ENCODE results near the gene TRIO. TPM values are rescaled to one million over a fixed set of nuclear protein-coding genes. Genes with fewer than 3 reads are reported as not detected.

The TRIO gene
- total RNA-seq, 1 experiment from 2014 or later, result 211 TPM

DNA sequence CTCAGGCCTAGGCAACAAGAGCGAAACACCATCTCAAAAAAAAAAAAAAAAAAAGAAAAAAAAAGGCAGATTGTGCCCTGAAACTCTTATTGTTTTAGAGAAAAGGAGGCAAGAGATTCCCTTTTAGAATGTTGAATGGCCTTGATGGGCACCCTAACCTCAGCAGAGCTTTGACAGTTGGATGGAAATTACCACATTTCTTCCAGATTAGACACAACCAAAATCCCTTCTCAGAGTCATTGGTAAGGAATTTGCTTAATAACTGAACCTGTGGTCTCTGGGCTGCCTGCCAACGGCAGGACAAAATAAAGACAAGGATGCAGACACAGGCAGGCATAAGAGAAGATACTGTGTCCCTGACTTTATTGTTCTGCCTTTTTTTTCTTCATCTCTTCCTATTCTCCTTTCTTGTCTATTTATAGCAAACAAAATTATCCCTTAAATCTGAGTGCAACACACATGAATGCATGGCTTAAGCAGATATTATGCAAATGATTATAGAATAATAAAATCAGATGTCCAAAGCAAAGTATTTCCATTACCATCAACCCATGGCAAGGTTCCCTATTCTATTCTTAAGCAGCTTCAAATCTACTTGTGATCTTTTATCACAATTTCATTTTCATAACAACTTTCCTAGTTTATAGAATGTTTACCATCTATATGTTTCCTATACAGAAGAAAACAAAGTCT, 37.3 kb upstream of the TRIO start:
- no peaks in the 10 kb centered on the region for H3F3A ChIP-seq (ENCODE audit: low read length, unreplicated experiment)
- intact Hi-C loops (cut with micrococcal nuclease), result loop anchor here (5.0 kb wide), 2 partner anchors 81 to 119 kb away; no protein-coding TSS in a partner anchor
- no peak overlapping the region for H2AFZ ChIP-seq (ENCODE audit: low read length)
- no peaks in the 10 kb centered on the region for H3K9me2 ChIP-seq (replicated peaks; ENCODE audit: low read length)
- H3K4me1 ChIP-seq (ENCODE audit: insufficient read depth, low read length), result peaks cover 60% of the 10 kb centered on the region
- H3K9ac ChIP-seq (ENCODE audit: low read length), result peak overlapping the region; percentile 75; the same call in 1 of the 2 replicates
- peak overlapping the region; percentile 28; the same call in 1 of the 2 replicates for H3K4me2 ChIP-seq (ENCODE audit: low read length)
- no peaks in the 10 kb centered on the region for H4K20me1 ChIP-seq (ENCODE audit: low read length)
- peaks cover 14% of the 10 kb centered on the region; the same call in 1 of the 2 replicates for H3K9me3 ChIP-seq (ENCODE audit: low read length)
- ATAC-seq (peak; percentile 37), DNase-seq (peak; percentile 99)
- H3K27ac ChIP-seq (ENCODE audit: low read length), result peak overlapping the region; percentile 93
- peaks cover 23% of the 10 kb centered on the region for H3K79me2 ChIP-seq (ENCODE audit: low read length)
- peaks cover 4% of the 10 kb centered on the region; the same call in 1 of the 2 replicates for H3K36me3 ChIP-seq (ENCODE audit: low read depth, low read length)
- TF ChIP-seq EZH2 (IDR thresholded peaks at IDR 0.05; ENCODE audit: low read length, unreplicated experiment) (no peak), EZH2phosphoT487 (IDR thresholded peaks at IDR 0.05; ENCODE audit: borderline replicate concordance, low read length) (no peak)
- TF ChIP-seq, protein P1, sequence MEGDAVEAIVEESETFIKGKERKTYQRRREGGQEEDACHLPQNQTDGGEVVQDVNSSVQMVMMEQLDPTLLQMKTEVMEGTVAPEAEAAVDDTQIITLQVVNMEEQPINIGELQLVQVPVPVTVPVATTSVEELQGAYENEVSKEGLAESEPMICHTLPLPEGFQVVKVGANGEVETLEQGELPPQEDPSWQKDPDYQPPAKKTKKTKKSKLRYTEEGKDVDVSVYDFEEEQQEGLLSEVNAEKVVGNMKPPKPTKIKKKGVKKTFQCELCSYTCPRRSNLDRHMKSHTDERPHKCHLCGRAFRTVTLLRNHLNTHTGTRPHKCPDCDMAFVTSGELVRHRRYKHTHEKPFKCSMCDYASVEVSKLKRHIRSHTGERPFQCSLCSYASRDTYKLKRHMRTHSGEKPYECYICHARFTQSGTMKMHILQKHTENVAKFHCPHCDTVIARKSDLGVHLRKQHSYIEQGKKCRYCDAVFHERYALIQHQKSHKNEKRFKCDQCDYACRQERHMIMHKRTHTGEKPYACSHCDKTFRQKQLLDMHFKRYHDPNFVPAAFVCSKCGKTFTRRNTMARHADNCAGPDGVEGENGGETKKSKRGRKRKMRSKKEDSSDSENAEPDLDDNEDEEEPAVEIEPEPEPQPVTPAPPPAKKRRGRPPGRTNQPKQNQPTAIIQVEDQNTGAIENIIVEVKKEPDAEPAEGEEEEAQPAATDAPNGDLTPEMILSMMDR (conservative IDR thresholded peaks at IDR 0.05; ENCODE audit: low read depth, low read length), result no peak
- ChIA-PET CTCF (no interaction called here), POLR2A (ENCODE audit: unreplicated experiment) (interaction anchor here (0.8 kb wide), 1 partner anchor 29 kb away, joined by 8 read pairs; no protein-coding TSS in a partner anchor)
- BruUV-seq (replicated peaks), result no TSS peak
- H3K4me3 ChIP-seq (ENCODE audit: low read length), result no peak overlapping the region
- H3K27me3 ChIP-seq (ENCODE audit: low read length), result no peaks in the 10 kb centered on the region

DNA sequence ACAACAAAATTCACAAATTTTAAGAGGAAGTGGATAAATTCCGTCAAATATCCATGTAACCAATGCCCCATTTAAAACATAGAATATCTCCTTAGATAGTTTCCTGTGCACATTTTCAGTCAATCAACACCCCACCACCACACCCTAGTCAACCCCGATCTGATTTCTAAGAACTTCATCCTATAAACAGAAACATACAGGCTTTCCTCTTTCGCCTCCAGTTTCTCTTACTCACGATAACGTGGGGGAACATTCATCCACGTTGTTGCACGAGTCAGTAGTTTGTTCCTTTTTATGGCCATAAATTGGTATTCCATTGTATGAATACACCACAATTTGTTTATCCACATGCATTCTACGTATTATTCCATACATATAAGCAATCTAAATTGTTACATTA, 35.6 kb upstream of the TRIO start:
- peak overlapping the region; percentile 34 for H3K4me3 ChIP-seq (ENCODE audit: low read length)
- peaks cover 11% of the 10 kb centered on the region; the same call in 1 of the 2 replicates for H3K9me3 ChIP-seq (ENCODE audit: low read length)
- peak overlapping the region; percentile 93 for H3K27ac ChIP-seq (ENCODE audit: low read length)
- H3K9ac ChIP-seq (ENCODE audit: low read length), result peak overlapping the region; percentile 75
- H3K27me3 ChIP-seq (ENCODE audit: low read length), result no peaks in the 10 kb centered on the region
- no peaks in the 10 kb centered on the region for H4K20me1 ChIP-seq (ENCODE audit: low read length)
- no peak for TF ChIP-seq EZH2phosphoT487 (IDR thresholded peaks at IDR 0.05; ENCODE audit: borderline replicate concordance, low read length)
- TF ChIP-seq EZH2 (IDR thresholded peaks at IDR 0.05; ENCODE audit: low read length, unreplicated experiment), result no peak
- TF ChIP-seq, protein P1 (conservative IDR thresholded peaks at IDR 0.05; ENCODE audit: low read depth, low read length), result no peak
- peak; percentile 46 for DNase-seq
- no peaks in the 10 kb centered on the region for H3F3A ChIP-seq (ENCODE audit: low read length, unreplicated experiment)
- H3K4me1 ChIP-seq (ENCODE audit: insufficient read depth, low read length), result peaks cover 63% of the 10 kb centered on the region
- intact Hi-C loops (cut with micrococcal nuclease), result loop anchor here (5.0 kb wide), 2 partner anchors 80 to 120 kb away; no protein-coding TSS in a partner anchor
- peaks cover 4% of the 10 kb centered on the region; the same call in 1 of the 2 replicates for H3K36me3 ChIP-seq (ENCODE audit: low read depth, low read length)
- ChIA-PET POLR2A (ENCODE audit: unreplicated experiment) (no interaction called here), CTCF (interaction anchor here (0.7 kb wide), 1 partner anchor 162 kb away, joined by 4 read pairs; no protein-coding TSS in a partner anchor)
- no TSS peak for BruUV-seq (replicated peaks)
- H3K79me2 ChIP-seq (ENCODE audit: low read length), result peaks cover 23% of the 10 kb centered on the region
- H2AFZ ChIP-seq (ENCODE audit: low read length), result peak overlapping the region; percentile 72
- H3K4me2 ChIP-seq (ENCODE audit: low read length), result peak overlapping the region; percentile 70
- no peaks in the 10 kb centered on the region for H3K9me2 ChIP-seq (replicated peaks; ENCODE audit: low read length)
- ATAC-seq, result no peak
